IMR-90 (cell line): Measurements from ENCODE around the gene PIPOX. TPM values are rescaled to one million over a fixed set of nuclear protein-coding genes. Genes with fewer than 3 reads are reported as not detected.

ENCODE experiments used
- ATAC-seq: fragments of 200-7000 bp; cut with Tn5 transposase; 2 replicates; pipeline ENCODE4 v1.9.1; 2020; ENCODE audit warnings: low read depth, mild to moderate bottlenecking, moderate library complexity
- BruUV-seq: library from RNA; stranded (reverse); fragments of 400-500 nt; replicated peaks from 2 replicates; lab custom pipeline; 2021; lab: Mats Ljungman, UMichigan
- CTCF ChIA-PET: fragments of 300-600 bp; formaldehyde crosslinking; extraction: SDS; loops from one replicate; lab custom pipeline; 2021; ENCODE audit warnings: antibody characterized with exemption; lab: Yijun Ruan, JAX
- POLR2A ChIA-PET: fragments of 300-600 bp; sonication (Branson Sonifier 250); formaldehyde crosslinking; loops from one replicate; lab custom pipeline; 2022; ENCODE audit warnings: antibody characterized with exemption; ENCODE audit not compliant: unreplicated experiment; lab: Charles Lee
- DNase-seq: peaks from one replicate; pipeline ENCODE4 v3.0.0; 2013
- H2AFZ ChIP-seq: replicated peaks from 2 replicates; pipeline ENCODE3; 2013; ENCODE audit warnings: low read length, mild to moderate bottlenecking; ENCODE audit not compliant: poor library complexity
- H2AK5ac ChIP-seq: 2 replicates; pipeline ENCODE4 v1.6.1; 2013; ENCODE audit warnings: low read depth, low read length, inconsistent platforms
- H2AK9ac ChIP-seq: replicated peaks from 2 replicates; pipeline ENCODE3; 2013; ENCODE audit warnings: mild to moderate bottlenecking, low read depth, low read length, moderate library complexity; ENCODE audit not compliant: poor library complexity
- H2BK120ac ChIP-seq: 2 replicates; pipeline ENCODE4 v1.6.1; 2013; ENCODE audit warnings: low read depth, low read length, inconsistent platforms
- H2BK15ac ChIP-seq: 3 replicates; pipeline ENCODE4 v1.6.1; 2013; ENCODE audit warnings: low read depth, low read length, inconsistent platforms
- H2BK20ac ChIP-seq: 2 replicates; pipeline ENCODE4 v1.6.1; 2013; ENCODE audit warnings: low read depth, mild to moderate bottlenecking, inconsistent platforms, low read length, moderate library complexity
- H2BK5ac ChIP-seq: 2 replicates; pipeline ENCODE4 v1.6.1; 2013; ENCODE audit warnings: mild to moderate bottlenecking, low read depth, low read length, inconsistent platforms; ENCODE audit not compliant: poor library complexity, severe bottlenecking
- H3K14ac ChIP-seq: replicated peaks from 2 replicates; pipeline ENCODE4 v1.6.1; 2013; ENCODE audit warnings: low read depth, low read length, inconsistent platforms
- H3K18ac ChIP-seq: 2 replicates; pipeline ENCODE4 v1.6.1; 2013; ENCODE audit warnings: low read depth, low read length, control low read depth
- H3K23ac ChIP-seq: 2 replicates; pipeline ENCODE4 v1.6.1; 2013; ENCODE audit warnings: low read depth, low read length, inconsistent platforms
- H3K27ac ChIP-seq: 2 replicates; pipeline ENCODE4 v1.5.1; 2013; ENCODE audit warnings: mild to moderate bottlenecking, control low read depth, low read length; ENCODE audit not compliant: insufficient read depth
- H3K27me3 ChIP-seq: 2 replicates; pipeline ENCODE4 v1.6.1; 2013; ENCODE audit warnings: low read length; ENCODE audit not compliant: control insufficient read depth, insufficient read depth
- H3K36me3 ChIP-seq: 2 replicates; pipeline ENCODE4 v1.6.1; 2013; ENCODE audit warnings: low read length, mixed read lengths; ENCODE audit not compliant: control insufficient read depth, insufficient read depth
- H3K4ac ChIP-seq: 2 replicates; pipeline ENCODE4 v1.6.1; 2013; ENCODE audit warnings: low read depth, low read length, inconsistent platforms
- H3K4me1 ChIP-seq: 2 replicates; pipeline ENCODE4 v1.6.1; 2013; ENCODE audit warnings: low read length, mixed read lengths; ENCODE audit not compliant: control insufficient read depth, insufficient read depth
- H3K4me2 ChIP-seq: 2 replicates; pipeline ENCODE4 v1.6.1; 2013; ENCODE audit warnings: low read depth, mild to moderate bottlenecking, control low read depth, low read length, moderate library complexity
- H3K4me3 ChIP-seq: 2 replicates; pipeline ENCODE4 v1.5.1; 2013; ENCODE audit warnings: low read depth, mild to moderate bottlenecking, control low read depth, low read length, moderate library complexity; ENCODE audit not compliant: insufficient read depth
- H3K56ac ChIP-seq: 2 replicates; pipeline ENCODE4 v1.6.1; 2013; ENCODE audit warnings: low read length, inconsistent platforms; ENCODE audit not compliant: insufficient read depth; ENCODE audit errors: extremely low read depth
- H3K79me1 ChIP-seq, 2 experiments: 2 replicates each; pipeline ENCODE4 v1.6.1; 2013; ENCODE audit warnings: low read length in 2 of 2, inconsistent platforms in 1 of 2, low read depth in 1 of 2
- H3K9ac ChIP-seq: 2 replicates; pipeline ENCODE4 v1.6.1; 2013; ENCODE audit warnings: low read depth, low read length, control low read depth
- H3K9me1 ChIP-seq: 2 replicates; pipeline ENCODE4 v1.6.1; 2013; ENCODE audit warnings: low read length, inconsistent platforms; ENCODE audit not compliant: insufficient read depth
- H3K9me3 ChIP-seq: 2 replicates; pipeline ENCODE4 v1.6.1; 2013; ENCODE audit warnings: low read length; ENCODE audit not compliant: control insufficient read depth, insufficient read depth
- H4K20me1 ChIP-seq: 2 replicates; pipeline ENCODE4 v1.6.1; 2013; ENCODE audit warnings: low read length, inconsistent platforms; ENCODE audit not compliant: insufficient read depth
- H4K5ac ChIP-seq: 2 replicates; pipeline ENCODE4 v1.6.1; 2013; ENCODE audit warnings: mild to moderate bottlenecking, low read depth, low read length, control low read depth
- H4K8ac ChIP-seq, 2 experiments: 2 replicates each; pipeline ENCODE4 v1.6.1; 2013; ENCODE audit warnings: low read depth in 2 of 2, low read length in 2 of 2, control low read depth in 1 of 2, inconsistent platforms in 1 of 2
- H4K91ac ChIP-seq: 2 replicates; pipeline ENCODE4 v1.6.1; 2013; ENCODE audit warnings: low read depth, low read length, inconsistent platforms; ENCODE audit not compliant: insufficient read depth
- CHD1 ChIP-seq: IDR thresholded peaks from 2 replicates; pipeline ENCODE4 v1.6.1; 2012; ENCODE audit warnings: low read depth, low read length, improper control_type of control experiment
- CTCF ChIP-seq: conservative IDR thresholded peaks from 2 replicates; pipeline ENCODE4 v1.5.1; 2012; ENCODE audit warnings: mild to moderate bottlenecking, low read depth, low read length, improper control_type of control experiment
- FOS ChIP-seq: fragments of 150-350 bp; IDR thresholded peaks from 2 replicates; pipeline ENCODE4 v1.6.1; 2016; ENCODE audit warnings: low read depth, low read length
- MXI1 ChIP-seq: IDR thresholded peaks from 2 replicates; pipeline ENCODE4 v1.6.1; 2012; ENCODE audit warnings: low read depth, mild to moderate bottlenecking, low read length, moderate library complexity, borderline replicate concordance
- RCOR1 ChIP-seq: IDR thresholded peaks from 2 replicates; pipeline ENCODE4 v1.6.1; 2012; ENCODE audit warnings: mild to moderate bottlenecking, low read length, improper control_type of control experiment; ENCODE audit not compliant: insufficient replicate concordance
- USF2 ChIP-seq: fragments of 150-350 bp; IDR thresholded peaks from 2 replicates; pipeline ENCODE4 v1.6.1; 2017; ENCODE audit warnings: mild to moderate bottlenecking, antibody characterized with exemption, low read length, low read depth
- WGBS, 2 experiments: methylation state at CpG; one replicate each; pipeline versions ENCODE4 v1.1.5 to v1.1.7; 2013; ENCODE audit warnings: missing lambda C conversion rate in 2 of 2; ENCODE audit not compliant: insufficient read length in 1 of 2; ENCODE audit errors: extremely low coverage in 2 of 2; 5-methylcytosine and 5-hydroxymethylcytosine counted together
- dilution Hi-C: fragments of 300-500 bp; cut with HindIII; formaldehyde crosslinking; loops from one replicate; pipeline ENCODE4 v1.14.3; 2018; ENCODE audit warnings: low sequenced_read_pairs; ENCODE audit not compliant: unreplicated experiment
- in situ Hi-C: fragments of 300-500 bp; cut with MboI; formaldehyde crosslinking; loops from 3 replicates; pipeline ENCODE4 v1.14.3; 2019; ENCODE audit warnings: low sequenced_read_pairs, inconsistent platforms, mixed read lengths
- intact Hi-C: fragments of 100-400 bp; cut with micrococcal nuclease; formaldehyde crosslinking; loops from 2 replicates; pipeline ENCODE4 v1.10.0; 2022
- polyA plus RNA-seq, 3 experiments: library from polyadenylated mRNA; depleted of rRNA; stranded (reverse); fragments of >200 nt; gene quantifications; 2 replicates each; pipeline ENCODE4 v1.2.3, GENCODE V29; 2012; ENCODE audit warnings: low replicate concordance in 1 of 3
- total RNA-seq: library from RNA; depleted of rRNA; stranded (reverse); fragments of >200 nt; gene quantifications from 2 replicates; pipeline ENCODE4 v1.2.3, GENCODE V29; 2012
- TF ChIP-seq, protein P1 (sequence below): fragments of 150-350 bp; IDR thresholded peaks from 2 replicates; pipeline ENCODE4 v1.6.1; 2016; ENCODE audit warnings: low read depth, mild to moderate bottlenecking, low read length, moderate library complexity, borderline replicate concordance

PIPOX gene
- total and polyA plus RNA-seq, 2 of the 4 experiments (the other 2 are of a cell fraction) = 0.43 to 1.3 TPM

- peaks cover 3% of the 10 kb centered on the region for H3K4me1 ChIP-seq
- TF ChIP-seq RCOR1 = no peak
- TF ChIP-seq USF2 = no peak
- TF ChIP-seq FOS = no peak
- TF ChIP-seq, protein P1, sequence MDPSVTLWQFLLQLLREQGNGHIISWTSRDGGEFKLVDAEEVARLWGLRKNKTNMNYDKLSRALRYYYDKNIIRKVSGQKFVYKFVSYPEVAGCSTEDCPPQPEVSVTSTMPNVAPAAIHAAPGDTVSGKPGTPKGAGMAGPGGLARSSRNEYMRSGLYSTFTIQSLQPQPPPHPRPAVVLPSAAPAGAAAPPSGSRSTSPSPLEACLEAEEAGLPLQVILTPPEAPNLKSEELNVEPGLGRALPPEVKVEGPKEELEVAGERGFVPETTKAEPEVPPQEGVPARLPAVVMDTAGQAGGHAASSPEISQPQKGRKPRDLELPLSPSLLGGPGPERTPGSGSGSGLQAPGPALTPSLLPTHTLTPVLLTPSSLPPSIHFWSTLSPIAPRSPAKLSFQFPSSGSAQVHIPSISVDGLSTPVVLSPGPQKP = no peak
- TF ChIP-seq MXI1 = no peak
- TF ChIP-seq CTCF = no peak
- TF ChIP-seq CHD1 = no peak
- no peak overlapping the region for H2BK120ac ChIP-seq
- intact Hi-C loops (no loop called here), dilution Hi-C loops (no loop called here), in situ Hi-C loops (no loop called here)
- no peak overlapping the region for H3K56ac ChIP-seq
- H4K8ac ChIP-seq = no peak overlapping the region
- H2BK5ac ChIP-seq = no peak overlapping the region
- no peak overlapping the region for H3K18ac ChIP-seq
- no peak overlapping the region for H3K27ac ChIP-seq
- H3K9me1 ChIP-seq = 0 out of 2 replicates have a peak, but pooled peaks cover 3% of the 10 kb centered on the region
- no peak overlapping the region for H2BK15ac ChIP-seq
- ChIA-PET POLR2A (no interaction called here), CTCF (no interaction called here)
- H3K36me3 ChIP-seq = no peaks in the 10 kb centered on the region
- ATAC-seq (no peak), DNase-seq (no peak)
- H3K27me3 ChIP-seq = peaks cover 74% of the 10 kb centered on the region
- H2BK20ac ChIP-seq = no peak overlapping the region
- peaks cover 7% of the 10 kb centered on the region; the same call in 1 of the 2 replicates for H4K20me1 ChIP-seq
- no peak overlapping the region for H4K91ac ChIP-seq
- H3K4me3 ChIP-seq = no peak overlapping the region
- no CpG with 5 or more reads among the region's 7 CpGs for WGBS, 2 experiments
- no peak overlapping the region for H3K14ac ChIP-seq
- H2AK5ac ChIP-seq = no peak overlapping the region
- H3K9ac ChIP-seq = no peak overlapping the region
- no peaks in the 10 kb centered on the region for H3K79me1 ChIP-seq
- H3K4ac ChIP-seq = no peak overlapping the region
- no peak overlapping the region for H3K4me2 ChIP-seq
- no peak overlapping the region for H3K23ac ChIP-seq
- H2AK9ac ChIP-seq = no peak overlapping the region
- no peak overlapping the region for H4K5ac ChIP-seq
- no peak overlapping the region for H2AFZ ChIP-seq
- H3K9me3 ChIP-seq = no peaks in the 10 kb centered on the region
- no TSS peak for BruUV-seq
These were observed 32.4 kb upstream of the PIPOX start for GRCh38 chr17:29010586-29010985.
